Activated T-cell treated with anti-CD3 and anti-CD28 coated beads, Interleukin-2, amount 50 U/mL, for 72 hours (primary cell): Measurements from ENCODE around the gene NOPCHAP1. TPM values are rescaled to one million over a fixed set of nuclear protein-coding genes. Genes with fewer than 3 reads are reported as not detected.
"Not testable (repeated sequence)": the region's sequence is repeated elsewhere in the genome, so short reads cannot be mapped to it uniquely, and the experiment has no call there.

Experiments used
- ATAC-seq, 2 donors: fragments of 150-1000 bp; cut with Tn5 transposase; replicated peaks in 1 of 2; 2 replicates each; pipeline ENCODE4 v1.10.0; 2021; ENCODE audit warnings: moderate library complexity in 2 of 2, mild to moderate bottlenecking in 1 of 2
- DNase-seq, 2 donors: peaks; one replicate each; pipeline ENCODE4 v3.0.0; 2021 to 2022; ENCODE audit warnings: mixed read lengths in 1 of 2
- H3K27ac Mint-ChIP-seq: one replicate; pipeline ENCODE4 v1.8.0; 2022; ENCODE audit warnings: mild to moderate bottlenecking, moderate library complexity, mixed read lengths
- H3K27me3 Mint-ChIP-seq: one replicate; pipeline ENCODE4 v1.8.0; 2022; ENCODE audit warnings: low read depth, mixed read lengths
- H3K36me3 Mint-ChIP-seq, 2 donors: one replicate each; pipeline ENCODE4 v1.8.0; 2022; ENCODE audit warnings: mixed read lengths in 2 of 2, mild to moderate bottlenecking in 1 of 2; ENCODE audit not compliant: insufficient read depth in 2 of 2
- H3K4me1 Mint-ChIP-seq: one replicate; pipeline ENCODE4 v1.8.0; 2022; ENCODE audit warnings: low read depth, mixed read lengths
- H3K4me3 Mint-ChIP-seq, 2 donors: one replicate each; pipeline ENCODE4 v1.8.0; 2022; ENCODE audit warnings: mild to moderate bottlenecking in 2 of 2, mixed read lengths in 2 of 2, moderate library complexity in 2 of 2
- H3K9me3 Mint-ChIP-seq, 2 donors: one replicate each; pipeline ENCODE4 v1.8.0; 2022; ENCODE audit warnings: mixed read lengths in 2 of 2
- total RNA-seq, 2 donors: library from RNA; stranded (reverse); gene quantifications; one replicate each; pipeline ENCODE4 v1.2.3, GENCODE V29; 2022

NOPCHAP1 gene
- total RNA-seq, 2 donors from 2014 or later: 25.8 to 30.0 TPM

DNA sequence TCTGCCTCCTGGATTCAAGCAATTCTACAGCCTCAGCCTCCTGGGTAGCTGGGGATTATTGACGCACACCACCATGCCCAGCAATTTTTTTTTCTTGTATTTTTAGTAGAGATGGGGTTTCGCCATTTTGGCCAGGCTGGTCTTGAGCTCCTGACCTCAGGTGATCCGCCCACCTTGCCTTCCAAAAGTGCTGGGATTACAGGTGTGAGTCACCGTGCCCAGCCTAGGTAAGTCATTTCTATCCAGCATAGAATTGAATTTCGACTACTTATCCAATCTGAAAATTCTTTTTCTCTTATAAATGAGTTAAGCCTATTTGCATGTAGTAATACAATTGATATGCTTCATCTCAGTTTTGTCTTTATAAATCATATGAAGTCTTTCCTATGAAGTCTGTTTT lies 12.9 kb upstream of the NOPCHAP1 start:
- no peak overlapping the region for H3K27ac Mint-ChIP-seq
- H3K4me1 Mint-ChIP-seq: no peaks in the 10 kb centered on the region
- ATAC-seq: no peak
- no peak overlapping the region for H3K4me3 Mint-ChIP-seq
- no peaks in the 10 kb centered on the region for H3K36me3 Mint-ChIP-seq
- no peaks in the 10 kb centered on the region for H3K9me3 Mint-ChIP-seq
- H3K27me3 Mint-ChIP-seq: no peaks in the 10 kb centered on the region
- DNase-seq: no peak

DNA sequence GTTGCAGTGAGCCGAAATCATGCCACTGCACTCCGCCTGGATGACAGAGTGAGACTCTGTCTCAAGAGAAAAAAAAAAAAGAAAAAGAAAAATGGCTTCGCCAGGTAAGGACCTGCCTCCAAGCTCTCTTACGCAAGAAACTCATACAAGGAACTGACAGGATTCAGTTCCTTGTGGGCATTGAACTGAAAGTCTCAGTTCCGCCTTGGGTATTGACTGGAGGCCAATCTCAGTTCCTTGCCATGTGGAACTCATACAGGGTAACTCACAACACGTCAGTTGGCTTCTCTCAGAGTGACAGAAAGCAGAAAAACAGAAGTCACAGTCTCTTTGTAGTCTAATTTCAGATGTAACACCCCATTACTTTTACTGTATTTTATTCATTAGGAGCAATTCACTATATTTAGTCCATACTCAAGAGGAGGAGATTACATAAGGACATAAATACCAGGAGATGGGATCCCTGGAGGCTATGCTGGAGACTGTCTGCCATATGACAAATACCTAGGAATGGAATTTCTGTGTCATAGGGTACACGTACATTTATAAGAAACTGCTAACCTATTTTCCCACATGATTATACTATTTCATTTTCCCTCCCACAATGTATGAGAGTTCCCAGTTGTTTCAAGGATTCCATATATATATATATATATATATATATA lies 11.4 kb upstream of the NOPCHAP1 start:
- no peak for DNase-seq
- Mint-ChIP-seq H3K36me3 (no peaks in the 10 kb centered on the region), H3K4me3 (no peak overlapping the region), H3K27ac (no peak overlapping the region), H3K27me3 (no peaks in the 10 kb centered on the region), H3K4me1 (no peaks in the 10 kb centered on the region), H3K9me3 (no peaks in the 10 kb centered on the region)
- no peak for ATAC-seq

GRCh38 chr12:104975587-104976343 lies 10.4 kb upstream of the NOPCHAP1 start:
- no peaks in the 10 kb centered on the region for H3K36me3 Mint-ChIP-seq

GRCh38 chr12:104976703-104977102 lies 9.4 kb upstream of the NOPCHAP1 start:
- Mint-ChIP-seq H3K9me3 (no peaks in the 10 kb centered on the region), H3K4me3 (no peak overlapping the region), H3K36me3 (no peaks in the 10 kb centered on the region), H3K27me3 (no peaks in the 10 kb centered on the region), H3K4me1 (no peaks in the 10 kb centered on the region), H3K27ac (no peak overlapping the region)
- DNase-seq (no peak), ATAC-seq (no peak)

More at GRCh38 chr12:104975587-104976343, 10.4 kb upstream of the NOPCHAP1 start:
- Mint-ChIP-seq H3K27ac (no peak overlapping the region), H3K27me3 (no peaks in the 10 kb centered on the region), H3K4me1 (no peaks in the 10 kb centered on the region), H3K4me3 (no peak overlapping the region), H3K9me3 (no peaks in the 10 kb centered on the region)
- ATAC-seq (no peak), DNase-seq (no peak)

DNA sequence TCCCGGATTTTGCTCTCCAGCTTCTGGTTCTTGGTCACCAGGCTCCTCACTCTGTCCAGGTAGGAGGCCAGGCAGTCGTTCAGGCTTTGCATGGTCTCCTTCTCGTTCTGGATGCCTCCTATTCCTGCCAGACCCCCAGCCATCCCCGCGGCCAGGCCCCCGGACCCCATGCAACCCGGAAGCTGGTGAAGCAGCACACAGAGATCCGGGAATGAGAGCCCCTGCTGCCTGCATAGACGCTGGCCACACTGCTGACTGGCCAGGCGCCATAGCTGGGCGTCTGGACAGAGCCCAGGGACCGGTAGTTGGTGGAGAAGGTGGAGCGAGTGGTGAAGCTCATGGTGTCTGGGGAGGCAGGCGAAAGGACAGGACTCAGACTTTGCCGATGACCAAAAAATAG lies 8.4 kb upstream of the NOPCHAP1 start:
- not testable (repeated sequence) for DNase-seq, H3K27me3 Mint-ChIP-seq, H3K4me1 Mint-ChIP-seq, H3K4me3 Mint-ChIP-seq, ATAC-seq, H3K36me3 Mint-ChIP-seq, H3K27ac Mint-ChIP-seq, H3K9me3 Mint-ChIP-seq

DNA sequence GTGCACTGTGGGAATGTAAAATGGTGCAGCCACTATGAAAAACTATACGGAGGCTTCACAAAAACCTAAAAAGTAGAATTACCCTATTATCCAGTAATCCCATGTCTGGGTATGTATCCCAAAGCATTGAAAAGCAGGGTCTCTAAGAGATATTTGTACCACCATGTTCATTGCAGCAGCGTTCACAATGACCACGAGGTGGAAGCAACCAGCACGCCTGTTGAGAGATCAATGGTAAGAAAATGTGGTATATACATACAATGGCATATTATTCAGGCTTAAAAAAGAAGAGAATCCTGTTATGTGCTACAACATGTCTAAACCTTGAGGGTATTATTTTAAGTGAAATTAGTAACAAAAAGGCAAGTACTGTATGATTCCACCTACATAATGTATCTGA lies 910 bp upstream of the NOPCHAP1 start:
- Mint-ChIP-seq H3K9me3 (no peaks in the 10 kb centered on the region), H3K27ac (peak overlapping the region; percentile 53), H3K4me3 (peak overlapping the region; percentile 88 to 91), H3K27me3 (peaks cover 6% of the 10 kb centered on the region), H3K4me1 (peaks cover 24% of the 10 kb centered on the region), H3K36me3 (peaks cover 2 to 8% of the 10 kb centered on the region in 2 donors)
- ATAC-seq (no peak), DNase-seq (no peak)

DNA sequence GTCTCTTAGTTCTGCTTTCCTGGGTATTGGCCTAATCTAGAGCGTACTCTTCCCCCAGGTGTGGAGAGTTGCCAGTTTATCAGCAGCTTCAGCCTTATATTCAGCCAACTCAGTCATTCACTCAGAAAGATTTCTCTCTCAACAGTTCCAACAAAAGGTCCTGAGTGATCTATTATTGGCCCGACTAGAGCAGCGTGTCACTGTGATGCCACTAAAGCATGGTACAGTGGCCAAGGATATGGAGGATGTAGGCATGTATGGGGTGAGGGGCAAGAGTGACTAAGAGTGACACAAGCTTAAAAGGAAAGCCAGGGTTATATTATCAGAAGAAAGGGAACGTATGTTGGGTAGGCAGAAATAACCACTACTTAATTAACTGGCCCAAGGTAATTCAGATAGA lies 4.8 kb downstream of the NOPCHAP1 start:
- ATAC-seq (no peak), DNase-seq (no peak)
- Mint-ChIP-seq H3K4me1 (peaks cover 29% of the 10 kb centered on the region), H3K36me3 (peaks cover 2 to 18% of the 10 kb centered on the region in 2 donors), H3K27ac (no peak overlapping the region), H3K27me3 (no peaks in the 10 kb centered on the region), H3K4me3 (no peak overlapping the region), H3K9me3 (no peaks in the 10 kb centered on the region)

DNA sequence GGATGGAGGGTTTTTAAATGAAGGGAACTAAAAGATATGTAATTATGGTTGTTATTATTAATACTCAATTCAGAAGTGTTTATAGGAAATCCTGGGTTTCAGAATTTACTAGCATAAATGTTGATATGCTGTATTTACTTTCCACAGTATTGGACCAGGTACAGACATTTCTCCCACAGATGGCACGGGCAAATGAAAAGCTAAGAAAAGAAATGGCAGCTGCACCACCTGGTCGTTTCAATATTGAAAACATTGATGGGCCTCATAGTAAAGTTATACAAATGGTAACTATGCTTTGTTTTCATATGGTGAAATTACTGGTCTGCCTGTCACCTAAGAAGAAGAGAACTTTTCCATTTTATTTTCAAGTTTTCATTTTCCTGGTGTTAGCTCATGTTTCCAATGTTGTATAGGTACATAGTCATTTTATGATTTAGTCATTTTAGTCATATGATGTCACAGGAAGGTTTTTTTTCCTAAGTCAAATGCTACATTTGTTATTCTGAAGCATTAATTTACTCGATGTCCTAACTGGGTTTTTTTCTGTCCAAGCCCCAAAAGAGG lies 5.5 kb downstream of the NOPCHAP1 start:
- no peaks in the 10 kb centered on the region for H3K27me3 Mint-ChIP-seq
- H3K4me1 Mint-ChIP-seq: peaks cover 29% of the 10 kb centered on the region

DNA sequence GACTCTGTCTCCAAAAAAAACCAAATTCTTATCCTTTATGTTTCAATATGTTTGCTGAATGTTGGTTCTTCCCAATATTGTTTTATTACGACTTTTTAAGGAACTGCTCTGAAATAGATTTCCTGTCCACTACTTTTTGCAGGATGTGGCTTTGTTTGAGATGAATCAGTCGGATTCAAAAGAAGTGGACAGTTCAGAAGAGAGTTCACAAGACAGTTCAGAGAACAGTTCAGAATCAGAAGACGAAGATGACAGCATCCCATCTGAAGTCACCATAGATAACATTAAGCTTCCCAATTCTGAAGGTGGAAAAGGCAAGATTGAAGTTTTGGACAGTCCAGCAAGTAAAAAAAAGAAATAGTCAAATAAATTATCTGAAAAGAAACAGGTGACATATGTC lies 8.2 kb downstream of the NOPCHAP1 start:
- peaks cover 12 to 28% of the 10 kb centered on the region in 2 donors for H3K36me3 Mint-ChIP-seq
- no peak overlapping the region for H3K4me3 Mint-ChIP-seq
- no peaks in the 10 kb centered on the region for H3K9me3 Mint-ChIP-seq
- DNase-seq (no peak), ATAC-seq (no peak)
- H3K4me1 Mint-ChIP-seq: peaks cover 26% of the 10 kb centered on the region
- no peaks in the 10 kb centered on the region for H3K27me3 Mint-ChIP-seq
- no peak overlapping the region for H3K27ac Mint-ChIP-seq

More for the DNA sequence above, 5.5 kb downstream of the NOPCHAP1 start:
- H3K4me3 Mint-ChIP-seq: no peak overlapping the region
- ATAC-seq (peak; percentile 39 to 65), DNase-seq (no peak)
- H3K27ac Mint-ChIP-seq: peak overlapping the region; percentile 42
- no peaks in the 10 kb centered on the region for H3K9me3 Mint-ChIP-seq
- H3K36me3 Mint-ChIP-seq: peaks cover 4 to 21% of the 10 kb centered on the region in 2 donors

DNA sequence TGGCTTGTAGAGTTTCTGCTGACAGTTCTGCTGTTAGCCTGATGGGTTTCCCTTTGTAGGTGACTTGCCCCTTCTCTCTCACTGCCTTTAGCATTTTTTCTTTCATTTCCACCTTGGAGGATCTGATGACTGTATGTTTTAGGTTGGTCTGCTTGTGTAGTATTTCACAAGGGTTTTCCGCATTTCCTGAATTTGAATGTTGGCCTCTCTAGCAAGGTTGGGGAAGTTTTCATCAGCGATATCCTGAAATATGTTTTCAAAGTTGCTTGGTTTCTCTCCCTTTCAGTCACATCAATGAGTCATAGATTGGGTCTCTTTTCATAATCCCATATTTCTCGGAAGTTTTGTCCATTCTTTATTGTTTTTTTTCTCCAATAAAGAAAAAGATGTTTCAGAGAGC lies 11.4 kb downstream of the NOPCHAP1 start:
- ATAC-seq (no peak), DNase-seq (no peak)
- Mint-ChIP-seq H3K36me3 (peaks cover 21 to 43% of the 10 kb centered on the region in 2 donors), H3K27ac (no peak overlapping the region), H3K4me1 (peaks cover 14% of the 10 kb centered on the region), H3K9me3 (peaks cover 0 to 6% of the 10 kb centered on the region in 2 donors), H3K27me3 (no peaks in the 10 kb centered on the region), H3K4me3 (no peak overlapping the region)

DNA sequence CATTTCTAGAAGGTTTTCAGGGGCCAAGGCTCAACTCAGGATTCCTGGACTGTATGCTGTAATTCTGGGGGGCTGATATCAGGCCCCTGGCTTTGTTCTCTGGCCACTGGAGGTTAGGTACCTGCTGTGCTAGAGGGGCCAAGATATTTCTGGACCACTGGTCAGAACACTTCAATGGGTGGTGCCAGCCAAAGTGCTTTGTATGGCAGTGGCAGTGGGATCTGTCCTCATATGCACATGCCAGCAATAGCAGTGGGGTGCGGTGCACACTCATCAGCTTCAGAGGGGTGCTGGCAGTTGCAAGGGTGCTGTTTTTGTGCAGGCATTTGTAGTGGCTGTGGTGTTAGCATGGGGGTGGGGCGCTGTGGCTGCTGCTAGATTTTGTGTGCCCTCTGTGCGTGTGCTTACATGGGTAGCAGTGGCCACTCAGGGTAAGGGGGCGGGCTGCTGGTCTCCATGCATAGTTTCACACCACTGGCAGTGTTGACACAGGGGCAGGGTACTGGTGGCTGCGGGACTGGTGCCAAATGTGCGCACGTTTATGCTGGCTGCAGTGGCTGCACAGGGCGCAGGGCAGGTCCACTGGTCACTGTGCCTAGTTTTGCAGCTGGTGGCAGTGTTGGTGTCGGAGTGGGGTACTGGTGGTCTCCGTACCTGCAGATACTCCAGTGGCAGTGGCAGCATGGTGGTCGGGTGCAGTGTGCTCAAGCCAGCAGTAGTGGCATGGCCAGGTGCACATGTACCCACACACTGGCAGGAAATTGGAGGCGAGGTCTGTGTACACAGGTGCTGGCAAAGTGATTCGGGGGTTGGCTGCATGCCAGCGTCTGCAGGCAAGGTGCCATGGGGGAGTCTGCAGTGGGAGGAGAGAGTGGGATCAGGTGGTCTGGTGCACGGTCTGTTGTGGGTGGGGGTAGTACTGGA lies 12.6 kb downstream of the NOPCHAP1 start:
- Mint-ChIP-seq H3K36me3 (peaks cover 24 to 45% of the 10 kb centered on the region in 2 donors), H3K27me3 (no peaks in the 10 kb centered on the region), H3K4me3 (no peak overlapping the region), H3K27ac (no peak overlapping the region), H3K4me1 (peaks cover 14% of the 10 kb centered on the region), H3K9me3 (peaks cover 0 to 6% of the 10 kb centered on the region in 2 donors)
- DNase-seq: no peak
- no peak for ATAC-seq

DNA sequence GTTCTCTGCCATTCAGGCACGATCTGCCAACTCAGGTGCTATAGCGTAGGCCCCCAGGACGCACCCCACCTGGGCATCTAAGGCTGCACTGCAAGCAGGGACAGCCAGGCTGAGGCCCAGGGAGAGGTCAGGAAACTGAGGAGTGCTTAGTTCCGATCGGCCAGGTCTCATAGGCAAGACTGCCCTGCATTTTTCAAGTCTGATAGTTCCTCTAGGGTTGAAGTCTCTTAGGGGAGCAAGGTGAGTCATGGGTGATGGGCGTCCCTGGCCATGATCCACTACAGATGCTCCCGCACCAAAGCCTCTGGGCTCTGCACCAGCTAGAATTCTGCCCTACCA lies 13.2 kb downstream of the NOPCHAP1 start:
- Mint-ChIP-seq H3K9me3 (peaks cover 0 to 6% of the 10 kb centered on the region in 2 donors), H3K27me3 (no peaks in the 10 kb centered on the region), H3K4me1 (peaks cover 14% of the 10 kb centered on the region), H3K4me3 (no peak overlapping the region), H3K36me3 (peaks cover 24 to 51% of the 10 kb centered on the region in 2 donors), H3K27ac (no peak overlapping the region)
- no peak for ATAC-seq
- DNase-seq: no peak

DNA sequence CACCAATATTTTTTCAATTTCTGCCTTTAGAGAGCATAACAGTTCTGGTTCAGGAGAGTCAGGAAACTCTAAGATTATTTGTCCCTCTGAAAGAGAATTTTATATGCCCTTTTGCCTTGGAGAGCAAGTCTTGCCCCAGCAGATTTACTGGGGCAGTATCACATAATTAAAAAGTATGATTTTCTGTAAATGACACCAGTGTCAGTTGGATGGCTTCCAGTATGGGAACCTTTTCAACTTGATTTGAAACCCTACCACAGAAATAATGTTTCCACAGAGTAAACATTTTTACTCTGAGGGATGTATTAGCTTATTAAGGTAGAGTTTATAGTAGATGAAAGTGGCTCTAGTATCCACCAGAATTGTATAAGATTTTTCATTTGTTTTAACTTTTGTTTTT lies 15.4 kb downstream of the NOPCHAP1 start:
- Mint-ChIP-seq H3K27me3 (no peaks in the 10 kb centered on the region), H3K36me3 (peaks cover 26 to 51% of the 10 kb centered on the region in 2 donors), H3K9me3 (peaks cover 0 to 6% of the 10 kb centered on the region in 2 donors), H3K27ac (no peak overlapping the region), H3K4me3 (no peak overlapping the region), H3K4me1 (peaks cover 14% of the 10 kb centered on the region)
- ATAC-seq (no peak), DNase-seq (no peak)
